ENCODE data around the gene SETD4.

DNA sequence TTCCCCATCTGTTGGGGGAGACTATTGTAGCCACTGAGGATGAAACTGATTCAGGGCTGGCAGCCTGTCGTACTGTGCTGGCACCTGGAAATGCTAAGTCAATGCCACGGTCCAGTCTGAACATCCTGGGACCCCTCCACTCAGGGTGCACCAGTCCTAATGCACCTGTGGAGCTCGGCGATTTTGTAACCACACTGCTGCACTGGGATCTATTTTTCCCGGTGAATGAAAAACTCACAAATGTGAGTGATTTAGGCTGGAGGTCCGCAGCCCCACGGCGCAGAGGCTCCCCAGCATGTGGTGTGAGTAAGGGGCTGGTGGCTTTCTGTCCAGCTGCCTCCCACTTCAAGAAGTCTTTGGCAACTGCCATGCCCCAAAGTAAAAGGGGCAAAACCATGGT, 35.5 kb downstream of the SETD4 start:
- TF ChIP-seq, protein P1, sequence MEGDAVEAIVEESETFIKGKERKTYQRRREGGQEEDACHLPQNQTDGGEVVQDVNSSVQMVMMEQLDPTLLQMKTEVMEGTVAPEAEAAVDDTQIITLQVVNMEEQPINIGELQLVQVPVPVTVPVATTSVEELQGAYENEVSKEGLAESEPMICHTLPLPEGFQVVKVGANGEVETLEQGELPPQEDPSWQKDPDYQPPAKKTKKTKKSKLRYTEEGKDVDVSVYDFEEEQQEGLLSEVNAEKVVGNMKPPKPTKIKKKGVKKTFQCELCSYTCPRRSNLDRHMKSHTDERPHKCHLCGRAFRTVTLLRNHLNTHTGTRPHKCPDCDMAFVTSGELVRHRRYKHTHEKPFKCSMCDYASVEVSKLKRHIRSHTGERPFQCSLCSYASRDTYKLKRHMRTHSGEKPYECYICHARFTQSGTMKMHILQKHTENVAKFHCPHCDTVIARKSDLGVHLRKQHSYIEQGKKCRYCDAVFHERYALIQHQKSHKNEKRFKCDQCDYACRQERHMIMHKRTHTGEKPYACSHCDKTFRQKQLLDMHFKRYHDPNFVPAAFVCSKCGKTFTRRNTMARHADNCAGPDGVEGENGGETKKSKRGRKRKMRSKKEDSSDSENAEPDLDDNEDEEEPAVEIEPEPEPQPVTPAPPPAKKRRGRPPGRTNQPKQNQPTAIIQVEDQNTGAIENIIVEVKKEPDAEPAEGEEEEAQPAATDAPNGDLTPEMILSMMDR (conservative IDR thresholded peaks at IDR 0.05 in 1 of 2, IDR thresholded peaks at IDR 0.05 in 1 of 2; ENCODE audit: extremely low read depth in 1 of 2, insufficient read depth in 1 of 2, low read depth in 1 of 2, low read length in 2 of 2) = no peak
- no peak for TF ChIP-seq EZH2 (IDR thresholded peaks at IDR 0.05; ENCODE audit: borderline replicate concordance, low read length)
